Calu3 (cell line): ENCODE results near the gene MYNN. TPM values are rescaled to one million over a fixed set of nuclear protein-coding genes. Genes with fewer than 3 reads are reported as not detected.

Experiments
- BruUV-seq: library from RNA; stranded (reverse); fragments of 400-500 nt; replicated peaks from 2 replicates; lab custom pipeline; 2021; lab: Mats Ljungman, UMichigan
- CTCF ChIA-PET: fragments of 300-600 bp; sonication (Branson Sonifier 250); formaldehyde crosslinking; loops from one replicate; lab custom pipeline; 2022; ENCODE audit warnings: antibody characterized with exemption; lab: Charles Lee
- DNase-seq: peaks from one replicate; pipeline ENCODE4 v3.0.0; 2022
- H3K27ac Mint-ChIP-seq: one replicate; pipeline ENCODE4 v1.8.0; 2022; ENCODE audit warnings: mixed read lengths; ENCODE audit not compliant: unreplicated experiment
- H3K27me3 Mint-ChIP-seq: one replicate; pipeline ENCODE4 v1.8.0; 2022; ENCODE audit warnings: mixed read lengths; ENCODE audit not compliant: unreplicated experiment
- H3K36me3 Mint-ChIP-seq: one replicate; pipeline ENCODE4 v1.8.0; 2022; ENCODE audit warnings: mild to moderate bottlenecking, moderate library complexity, mixed read lengths; ENCODE audit not compliant: insufficient read depth, unreplicated experiment
- H3K4me1 Mint-ChIP-seq: one replicate; pipeline ENCODE4 v1.8.0; 2022; ENCODE audit warnings: mild to moderate bottlenecking, low read depth, mixed read lengths; ENCODE audit not compliant: unreplicated experiment
- H3K4me3 Mint-ChIP-seq: one replicate; pipeline ENCODE4 v1.8.0; 2022; ENCODE audit warnings: mild to moderate bottlenecking, low read depth, moderate library complexity, mixed read lengths; ENCODE audit not compliant: unreplicated experiment
- H3K9me3 Mint-ChIP-seq: one replicate; pipeline ENCODE4 v1.8.0; 2022; ENCODE audit warnings: low read depth, mixed read lengths; ENCODE audit not compliant: unreplicated experiment
- CTCF ChIP-seq: fragments of 200-600 bp; IDR thresholded peaks from one replicate; pipeline ENCODE4 v1.8.0; 2022; ENCODE audit warnings: antibody characterized with exemption; ENCODE audit not compliant: unreplicated experiment
- intact Hi-C: fragments of 100-400 bp; cut with micrococcal nuclease; formaldehyde crosslinking; loops from one replicate; pipeline ENCODE4 v1.10.0; 2022; ENCODE audit not compliant: unreplicated experiment
- total RNA-seq: library from RNA; stranded (reverse); gene quantifications from 2 replicates; pipeline ENCODE4 v1.2.3, GENCODE V29; 2022

MYNN gene
- total RNA-seq, 1 experiment from 2014 or later: 19.9 TPM

DNA sequence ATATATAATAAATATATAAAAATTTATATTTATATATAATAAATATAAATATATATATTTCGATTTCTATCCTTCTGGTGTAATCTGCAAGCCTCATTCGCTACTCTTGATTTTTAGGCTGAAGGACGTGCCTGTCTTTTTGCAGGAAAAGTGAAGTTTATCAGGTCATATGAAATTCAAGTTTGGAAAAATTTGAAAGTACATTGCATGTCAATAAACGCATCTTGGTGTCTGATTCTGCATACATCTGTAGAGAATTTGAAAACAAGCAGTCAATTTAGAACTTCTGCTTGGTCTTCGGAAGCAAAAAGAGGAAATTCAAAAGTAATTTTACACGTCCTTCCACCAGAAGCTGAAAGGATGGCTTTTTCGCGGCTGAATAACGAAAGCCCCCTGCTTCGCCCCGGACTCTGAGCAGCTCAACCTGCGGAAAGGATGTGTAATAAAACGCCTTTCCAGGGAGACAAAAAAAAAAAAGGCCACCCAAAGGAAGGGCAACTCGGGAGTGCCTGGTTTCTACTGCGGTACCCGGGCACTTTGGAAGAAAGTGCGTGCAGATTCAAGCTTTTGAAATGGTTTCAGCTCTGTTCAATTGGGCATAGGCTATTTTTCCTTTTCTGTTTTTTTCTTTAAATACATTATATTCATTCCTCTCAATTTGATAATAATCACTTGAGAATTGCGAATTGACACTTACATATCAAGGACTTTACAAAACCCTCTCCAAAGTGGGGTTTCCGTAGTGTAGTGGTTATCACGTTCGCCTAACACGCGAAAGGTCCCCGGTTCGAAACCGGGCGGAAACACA, 1.5 kb upstream of the MYNN start:
- TF ChIP-seq CTCF: no peak
- peak; percentile 77 for DNase-seq
- Mint-ChIP-seq H3K27me3 (no peaks in the 10 kb centered on the region), H3K36me3 (peaks cover 67% of the 10 kb centered on the region), H3K4me1 (peaks cover 17% of the 10 kb centered on the region), H3K4me3 (peak overlapping the region; percentile 96), H3K9me3 (no peaks in the 10 kb centered on the region), H3K27ac (peak overlapping the region; percentile 97)
- intact Hi-C loops: loop anchor here (5.0 kb wide), 2 partner anchors 101 to 276 kb away; no protein-coding TSS in a partner anchor
- BruUV-seq: no TSS peak
- CTCF ChIA-PET: interaction anchor here (0.6 to 1.1 kb wide), 3 partner anchors 585 to 1395 kb away, joined by 3 to 5 read pairs (median 4); no protein-coding TSS in a partner anchor

GRCh38 chr3:169772305-169772896, 795 bp upstream of the MYNN start:
- peak overlapping the region; percentile 96 for H3K4me3 Mint-ChIP-seq
- H3K27me3 Mint-ChIP-seq: no peaks in the 10 kb centered on the region
- no TSS peak for BruUV-seq
- H3K27ac Mint-ChIP-seq: peak overlapping the region; percentile 97
- CTCF ChIA-PET: interaction anchor here (0.6 to 1.1 kb wide), 3 partner anchors 585 to 1394 kb away, joined by 3 to 5 read pairs (median 4); no protein-coding TSS in a partner anchor
- H3K36me3 Mint-ChIP-seq: peaks cover 70% of the 10 kb centered on the region
- no peaks in the 10 kb centered on the region for H3K9me3 Mint-ChIP-seq
- intact Hi-C loops: loop anchor here (5.0 kb wide), 2 partner anchors 100 to 275 kb away; no protein-coding TSS in a partner anchor
- peak; percentile 83 for DNase-seq
- no peak for TF ChIP-seq CTCF
- peaks cover 17% of the 10 kb centered on the region for H3K4me1 Mint-ChIP-seq

GRCh38 chr3:169774186-169774585, 990 bp downstream of the MYNN start:
- H3K9me3 Mint-ChIP-seq: no peaks in the 10 kb centered on the region
- peaks cover 17% of the 10 kb centered on the region for H3K4me1 Mint-ChIP-seq
- no peaks in the 10 kb centered on the region for H3K27me3 Mint-ChIP-seq
- peak overlapping the region; percentile 97 for H3K27ac Mint-ChIP-seq
- H3K4me3 Mint-ChIP-seq: peak overlapping the region; percentile 96
- TSS peak; percentile 30 for BruUV-seq
- intact Hi-C loops: loop anchor here (5.0 kb wide), 2 partner anchors 98 to 273 kb away; no protein-coding TSS in a partner anchor
- no peak for DNase-seq
- CTCF ChIA-PET: interaction anchor here (0.6 to 1.2 kb wide), 2 partner anchors 105 to 1136 kb away, joined by 4 to 10 read pairs; no protein-coding TSS in a partner anchor
- no peak for TF ChIP-seq CTCF
- H3K36me3 Mint-ChIP-seq: peaks cover 66% of the 10 kb centered on the region

DNA sequence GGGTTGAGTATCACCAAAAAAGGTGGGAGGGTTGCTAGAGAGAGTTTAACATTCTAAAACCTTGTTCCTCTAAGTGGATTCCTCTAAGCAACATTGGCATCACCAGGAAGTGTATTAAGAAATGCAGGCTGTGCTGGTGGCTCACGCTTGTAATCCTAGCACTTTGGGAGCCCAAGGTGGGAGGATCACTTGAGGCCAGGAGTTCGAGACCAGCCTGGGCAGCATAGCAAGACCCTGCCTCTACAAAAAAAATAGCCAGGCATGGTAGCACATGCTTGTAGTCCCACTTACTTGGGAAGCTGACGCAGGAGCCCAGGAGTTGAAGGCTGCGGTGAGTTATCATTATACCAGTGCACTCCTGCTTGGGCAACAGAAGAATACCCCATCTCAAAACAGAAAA, 4.6 kb downstream of the MYNN start:
- H3K4me3 Mint-ChIP-seq: no peak overlapping the region
- H3K4me1 Mint-ChIP-seq: peaks cover 17% of the 10 kb centered on the region
- H3K36me3 Mint-ChIP-seq: peaks cover 73% of the 10 kb centered on the region
- no peaks in the 10 kb centered on the region for H3K9me3 Mint-ChIP-seq
- H3K27ac Mint-ChIP-seq: no peak overlapping the region
- H3K27me3 Mint-ChIP-seq: no peaks in the 10 kb centered on the region
- TF ChIP-seq CTCF: no peak
- intact Hi-C loops: no loop called here
- BruUV-seq: no TSS peak
- CTCF ChIA-PET: interaction anchor here (0.6 to 0.7 kb wide), 2 partner anchors 172 to 1969 kb away, joined by 3 read pairs; no protein-coding TSS in a partner anchor
- DNase-seq: no peak
